HepG2 (cell line): ENCODE results near the gene CDC14A. TPM values are rescaled to one million over a fixed set of nuclear protein-coding genes. Genes with fewer than 3 reads are reported as not detected.

ENCODE experiments used
- GATAD1 ChIP-seq: IDR thresholded peaks from 2 replicates; pipeline ENCODE4 v1.6.1; 2016; ENCODE audit warnings: missing genetic modification reagents, missing compliant biosample characterization
- HNRNPL ChIP-seq: fragments of 200-400 bp; formaldehyde crosslinking; IDR thresholded peaks from 2 replicates; pipeline ENCODE4 v1.6.1; 2017; ENCODE audit warnings: mild to moderate bottlenecking, low read depth, low read length
- JARID2 ChIP-seq: sonication (generic); formaldehyde crosslinking; IDR thresholded peaks from 2 replicates; pipeline ENCODE4 v1.8.1; 2023; ENCODE audit warnings: missing genetic modification reagents, inconsistent platforms; ENCODE audit not compliant: insufficient replicate concordance
- JUND ChIP-seq: sonication (generic); formaldehyde crosslinking; IDR thresholded peaks from 2 replicates; pipeline ENCODE4 v1.8.0; 2022; ENCODE audit warnings: mild to moderate bottlenecking, missing genetic modification reagents
- KAT7 ChIP-seq: IDR thresholded peaks from 2 replicates; pipeline ENCODE4 v1.6.1; 2018; ENCODE audit warnings: borderline replicate concordance, missing compliant biosample characterization
- MEIS1 ChIP-seq: sonication (generic); formaldehyde crosslinking; IDR thresholded peaks from 2 replicates; pipeline ENCODE4 v1.9.0; 2021; ENCODE audit warnings: mild to moderate bottlenecking, missing genetic modification reagents, moderate library complexity, borderline replicate concordance
- RARA ChIP-seq: IDR thresholded peaks from 2 replicates; pipeline ENCODE4 v1.6.1; 2016; ENCODE audit warnings: missing genetic modification reagents, missing compliant biosample characterization
- SRY ChIP-seq: sonication (generic); formaldehyde crosslinking; IDR thresholded peaks from 2 replicates; pipeline ENCODE4 v1.8.0; 2022; ENCODE audit warnings: mild to moderate bottlenecking, missing genetic modification reagents
- ZKSCAN5 ChIP-seq: sonication (generic); formaldehyde crosslinking; IDR thresholded peaks from 2 replicates; pipeline ENCODE4 v1.5.1; 2020; ENCODE audit warnings: mild to moderate bottlenecking, missing genetic modification reagents
- ZKSCAN8 ChIP-seq: IDR thresholded peaks from 2 replicates; pipeline ENCODE4 v1.6.1; 2016; ENCODE audit warnings: borderline replicate concordance, missing genetic modification reagents, missing compliant biosample characterization
- ZNF556 ChIP-seq: sonication (generic); formaldehyde crosslinking; IDR thresholded peaks from 2 replicates; pipeline ENCODE4 v1.4.0; 2020; ENCODE audit warnings: mild to moderate bottlenecking, missing genetic modification reagents, borderline replicate concordance
- ZNF772 ChIP-seq: sonication (generic); formaldehyde crosslinking; IDR thresholded peaks from 2 replicates; pipeline ENCODE4 v1.5.0; 2020; ENCODE audit warnings: mild to moderate bottlenecking, missing genetic modification reagents
- ZNF816 ChIP-seq: sonication (generic); formaldehyde crosslinking; IDR thresholded peaks from 2 replicates; pipeline ENCODE4 v1.8.0; 2022; ENCODE audit warnings: missing genetic modification reagents, mild to moderate bottlenecking, borderline replicate concordance
- polyA plus RNA-seq, 8 experiments: library from polyadenylated mRNA; depleted of rRNA in 3 of 8; stranded (reverse) in 7 of 8; unstranded in 1 of 8; fragments of >200 nt; fragmentation: Illumina TruSeq in 4 of 8; extraction: Trizol in 4 of 8; gene quantifications; 2 replicates each; pipeline versions ENCODE4 v1.2.1 to v1.2.3, GENCODE V29; 2011 to 2016; ENCODE audit warnings: low read depth in 4 of 8, missing spikeins in 1 of 8, mixed read lengths in 1 of 8; ENCODE audit not compliant: insufficient read depth in 1 of 8
- total RNA-seq, 5 experiments: library from RNA; depleted of rRNA; stranded (reverse); fragments of >200 nt; fragmentation: Illumina TruSeq; extraction: Trizol; gene quantifications; 2 replicates each; pipeline ENCODE4 v1.2.3, GENCODE V29; 2016; ENCODE audit warnings: low read depth in 1 of 5
- TF ChIP-seq, protein P1 (sequence below): sonication (generic); formaldehyde crosslinking; IDR thresholded peaks from 2 replicates; pipeline ENCODE4 v1.4.0; 2020; ENCODE audit warnings: low read depth, missing genetic modification reagents
- TF ChIP-seq, protein P2 (sequence below), 2 experiments: fragments of 450-650 bp in 1 of 2; sonication (generic) in 1 of 2; formaldehyde crosslinking in 1 of 2; IDR thresholded peaks; 2 replicates each; pipeline versions ENCODE4 v1.6.1 to v1.8.0; 2016 to 2022; ENCODE audit warnings: antibody characterized with exemption in 1 of 2, mild to moderate bottlenecking in 1 of 2, missing genetic modification reagents in 1 of 2

Gene CDC14A
- total and polyA plus RNA-seq, 2 of the 13 experiments (the other 11 are each of a cell fraction or from before 2014, with no cell fraction given) = 2.8 to 4.9 TPM

DNA sequence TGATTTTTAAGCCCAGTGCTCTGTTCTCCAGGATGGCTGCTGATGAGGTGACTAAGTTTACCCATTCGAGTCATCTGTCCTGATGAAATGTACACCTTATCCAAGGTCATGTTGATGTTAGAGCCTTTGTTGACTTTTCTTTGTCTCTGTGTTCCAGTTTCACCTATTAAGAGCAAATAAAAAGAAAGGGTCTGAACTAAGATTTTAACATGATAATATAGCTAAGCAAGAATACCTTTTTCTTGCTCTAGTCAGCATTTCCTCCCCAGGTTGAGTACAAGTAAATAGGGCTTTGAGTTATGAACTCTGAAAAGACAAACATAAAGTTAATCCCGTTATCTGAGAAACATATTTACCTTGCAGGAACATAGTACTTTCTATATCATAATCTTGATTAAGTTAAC, 133.6 kb downstream of the CDC14A start (continued):
- TF ChIP-seq SRY (CRISPR knock-in tag) (no peak), JUND (CRISPR knock-in tag) (0 out of 2 replicates have a peak, but pooled peaks have one; percentile 29), RARA (CRISPR knock-in tag) (peak; percentile 92), ZNF816 (CRISPR knock-in tag) (no peak), ZNF556 (peak; percentile 22; the same call in 1 of the 2 replicates), ZKSCAN5 (no peak), ZNF772 (CRISPR knock-in tag) (no peak), KAT7 (CRISPR knock-in tag) (no peak), GATAD1 (CRISPR knock-in tag) (no peak), ZKSCAN8 (peak; percentile 46; the same call in 1 of the 2 replicates), MEIS1 (CRISPR knock-in tag) (0 out of 2 replicates have a peak, but pooled peaks have one; percentile 29), HNRNPL (no peak), JARID2 (CRISPR knock-in tag) (no peak)
- TF ChIP-seq, protein P1, sequence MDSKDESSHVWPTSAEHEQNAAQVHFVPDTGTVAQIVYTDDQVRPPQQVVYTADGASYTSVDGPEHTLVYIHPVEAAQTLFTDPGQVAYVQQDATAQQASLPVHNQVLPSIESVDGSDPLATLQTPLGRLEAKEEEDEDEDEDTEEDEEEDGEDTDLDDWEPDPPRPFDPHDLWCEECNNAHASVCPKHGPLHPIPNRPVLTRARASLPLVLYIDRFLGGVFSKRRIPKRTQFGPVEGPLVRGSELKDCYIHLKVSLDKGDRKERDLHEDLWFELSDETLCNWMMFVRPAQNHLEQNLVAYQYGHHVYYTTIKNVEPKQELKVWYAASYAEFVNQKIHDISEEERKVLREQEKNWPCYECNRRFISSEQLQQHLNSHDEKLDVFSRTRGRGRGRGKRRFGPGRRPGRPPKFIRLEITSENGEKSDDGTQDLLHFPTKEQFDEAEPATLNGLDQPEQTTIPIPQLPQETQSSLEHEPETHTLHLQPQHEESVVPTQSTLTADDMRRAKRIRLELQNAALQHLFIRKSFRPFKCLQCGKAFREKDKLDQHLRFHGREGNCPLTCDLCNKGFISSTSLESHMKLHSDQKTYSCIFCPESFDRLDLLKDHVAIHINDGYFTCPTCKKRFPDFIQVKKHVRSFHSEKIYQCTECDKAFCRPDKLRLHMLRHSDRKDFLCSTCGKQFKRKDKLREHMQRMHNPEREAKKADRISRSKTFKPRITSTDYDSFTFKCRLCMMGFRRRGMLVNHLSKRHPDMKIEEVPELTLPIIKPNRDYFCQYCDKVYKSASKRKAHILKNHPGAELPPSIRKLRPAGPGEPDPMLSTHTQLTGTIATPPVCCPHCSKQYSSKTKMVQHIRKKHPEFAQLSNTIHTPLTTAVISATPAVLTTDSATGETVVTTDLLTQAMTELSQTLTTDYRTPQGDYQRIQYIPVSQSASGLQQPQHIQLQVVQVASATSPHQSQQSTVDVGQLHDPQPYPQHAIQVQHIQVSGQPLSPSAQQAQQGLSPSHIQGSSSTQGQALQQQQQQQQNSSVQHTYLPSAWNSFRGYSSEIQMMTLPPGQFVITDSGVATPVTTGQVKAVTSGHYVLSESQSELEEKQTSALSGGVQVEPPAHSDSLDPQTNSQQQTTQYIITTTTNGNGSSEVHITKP (CRISPR knock-in tag) = no peak
- TF ChIP-seq, protein P2, sequence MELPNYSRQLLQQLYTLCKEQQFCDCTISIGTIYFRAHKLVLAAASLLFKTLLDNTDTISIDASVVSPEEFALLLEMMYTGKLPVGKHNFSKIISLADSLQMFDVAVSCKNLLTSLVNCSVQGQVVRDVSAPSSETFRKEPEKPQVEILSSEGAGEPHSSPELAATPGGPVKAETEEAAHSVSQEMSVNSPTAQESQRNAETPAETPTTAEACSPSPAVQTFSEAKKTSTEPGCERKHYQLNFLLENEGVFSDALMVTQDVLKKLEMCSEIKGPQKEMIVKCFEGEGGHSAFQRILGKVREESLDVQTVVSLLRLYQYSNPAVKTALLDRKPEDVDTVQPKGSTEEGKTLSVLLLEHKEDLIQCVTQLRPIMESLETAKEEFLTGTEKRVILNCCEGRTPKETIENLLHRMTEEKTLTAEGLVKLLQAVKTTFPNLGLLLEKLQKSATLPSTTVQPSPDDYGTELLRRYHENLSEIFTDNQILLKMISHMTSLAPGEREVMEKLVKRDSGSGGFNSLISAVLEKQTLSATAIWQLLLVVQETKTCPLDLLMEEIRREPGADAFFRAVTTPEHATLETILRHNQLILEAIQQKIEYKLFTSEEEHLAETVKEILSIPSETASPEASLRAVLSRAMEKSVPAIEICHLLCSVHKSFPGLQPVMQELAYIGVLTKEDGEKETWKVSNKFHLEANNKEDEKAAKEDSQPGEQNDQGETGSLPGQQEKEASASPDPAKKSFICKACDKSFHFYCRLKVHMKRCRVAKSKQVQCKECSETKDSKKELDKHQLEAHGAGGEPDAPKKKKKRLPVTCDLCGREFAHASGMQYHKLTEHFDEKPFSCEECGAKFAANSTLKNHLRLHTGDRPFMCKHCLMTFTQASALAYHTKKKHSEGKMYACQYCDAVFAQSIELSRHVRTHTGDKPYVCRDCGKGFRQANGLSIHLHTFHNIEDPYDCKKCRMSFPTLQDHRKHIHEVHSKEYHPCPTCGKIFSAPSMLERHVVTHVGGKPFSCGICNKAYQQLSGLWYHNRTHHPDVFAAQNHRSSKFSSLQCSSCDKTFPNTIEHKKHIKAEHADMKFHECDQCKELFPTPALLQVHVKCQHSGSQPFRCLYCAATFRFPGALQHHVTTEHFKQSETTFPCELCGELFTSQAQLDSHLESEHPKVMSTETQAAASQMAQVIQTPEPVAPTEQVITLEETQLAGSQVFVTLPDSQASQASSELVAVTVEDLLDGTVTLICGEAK (IDR thresholded peaks at IDR 0.05) = no peak
- TF ChIP-seq, protein P2 (CRISPR knock-in tag; IDR thresholded peaks at IDR 0.05) = no peak
